HG03159 (cell line): ENCODE measurements around the gene GALNT5.
"Not testable (repeated sequence)": the region's sequence is repeated elsewhere in the genome, so short reads cannot be mapped to it uniquely, and the experiment has no call there.

Experiments used
- ATAC-seq: cut with Tn5 transposase; IDR thresholded peaks from one replicate; pipeline ENCODE4 v1.9.1; 2021; ENCODE audit warnings: mild to moderate bottlenecking, moderate library complexity; ENCODE audit not compliant: unreplicated experiment

The GALNT5 gene

DNA sequence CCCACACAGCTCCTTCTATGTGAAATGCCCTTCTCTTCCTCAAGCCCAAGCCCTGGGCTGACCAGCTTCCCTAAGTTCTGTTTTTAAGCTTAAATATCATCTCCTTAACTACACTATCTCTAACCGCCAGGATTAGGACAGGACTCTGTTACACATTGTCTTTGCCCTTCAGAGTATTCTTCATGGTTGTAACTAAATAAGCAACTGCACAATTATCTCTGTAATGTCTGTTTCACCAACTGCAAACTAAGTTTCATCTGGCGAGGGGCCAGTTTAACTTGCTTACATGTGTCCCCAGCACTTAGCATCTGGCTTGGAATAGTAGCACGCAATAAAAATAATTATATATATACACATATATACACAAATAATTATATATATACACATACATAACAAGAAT, 69.2 kb downstream of the GALNT5 start:
- no peak for ATAC-seq

DNA sequence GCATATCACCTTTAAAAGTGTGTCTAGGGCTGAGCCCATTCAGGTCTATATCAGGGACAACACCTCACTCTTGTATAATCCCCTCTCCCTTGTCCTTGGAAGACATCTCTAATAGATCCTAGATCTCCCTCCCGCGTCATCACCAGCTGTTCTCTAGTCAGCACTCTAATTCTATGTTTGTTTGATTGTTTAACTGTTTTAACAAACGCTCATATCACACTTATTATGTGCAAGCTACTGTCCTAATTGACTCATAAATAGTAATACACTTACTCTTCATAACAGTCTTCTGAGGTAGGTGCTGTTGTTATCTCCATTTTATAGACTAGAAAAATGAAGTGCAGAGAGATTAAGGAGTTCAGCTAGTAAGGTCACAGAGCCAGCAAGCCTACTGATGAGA, 69.7 kb downstream of the GALNT5 start:
- ATAC-seq, result peak; percentile 7

DNA sequence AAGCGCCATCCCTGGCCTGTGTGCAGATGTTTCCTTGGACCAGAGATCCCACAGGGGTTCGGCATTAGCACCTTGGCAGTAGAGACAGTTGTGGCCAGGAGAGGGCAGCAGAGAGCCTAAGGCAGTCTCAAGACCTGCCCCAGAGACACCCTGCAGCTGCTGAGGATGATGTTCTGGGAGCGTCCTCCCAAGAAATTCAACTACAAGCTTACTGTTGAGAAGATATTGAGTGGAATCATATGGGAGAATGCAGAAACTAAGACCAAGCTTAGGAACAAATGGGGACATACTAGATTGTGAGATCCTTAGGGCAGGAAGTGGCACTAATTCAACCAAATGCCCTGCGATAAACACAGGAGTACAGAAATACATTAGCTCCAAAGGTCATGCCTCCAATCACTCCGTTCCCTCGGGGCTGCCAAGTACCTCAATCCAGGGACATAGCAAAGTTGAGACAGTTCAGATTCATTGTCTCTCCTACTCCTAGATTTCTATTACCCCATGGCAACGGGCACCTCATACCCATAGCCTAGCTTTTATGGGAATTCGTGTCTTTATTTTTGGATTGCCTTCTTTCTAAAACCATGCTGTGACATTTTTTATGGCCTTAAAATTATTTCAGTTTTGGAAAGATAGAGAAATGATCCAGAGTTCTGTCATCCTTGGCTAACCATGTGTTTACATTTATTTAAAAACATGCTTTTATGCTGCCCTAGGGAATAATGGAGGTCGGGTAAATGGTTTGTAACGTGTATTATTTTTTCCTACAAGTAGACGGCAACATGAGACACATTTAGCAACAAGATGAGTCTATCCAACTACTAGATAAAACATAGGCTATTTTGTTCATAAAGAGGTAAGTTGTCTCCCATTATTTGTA, 70.4 kb downstream of the GALNT5 start:
- ATAC-seq, result peak; percentile 98

DNA sequence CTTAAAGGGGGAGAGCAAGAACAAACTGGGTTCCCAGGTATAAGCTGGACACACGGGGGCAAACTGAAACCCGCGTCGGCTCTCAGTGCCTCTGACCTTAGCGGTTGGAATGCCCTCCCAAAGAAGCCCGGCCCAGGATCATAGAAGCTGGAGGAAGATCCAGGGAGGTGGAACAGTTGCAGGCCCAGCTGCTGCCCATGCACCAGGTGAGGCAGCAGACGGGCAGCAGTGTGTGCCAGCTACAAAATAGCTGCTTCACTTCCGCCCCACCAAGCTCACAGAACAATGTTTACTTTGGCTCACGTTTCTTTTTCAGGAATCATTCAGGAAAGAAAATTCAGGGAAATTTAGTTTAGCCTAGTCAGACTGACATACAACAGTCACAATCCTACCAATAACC, 72.0 kb downstream of the GALNT5 start:
- no peak for ATAC-seq

DNA sequence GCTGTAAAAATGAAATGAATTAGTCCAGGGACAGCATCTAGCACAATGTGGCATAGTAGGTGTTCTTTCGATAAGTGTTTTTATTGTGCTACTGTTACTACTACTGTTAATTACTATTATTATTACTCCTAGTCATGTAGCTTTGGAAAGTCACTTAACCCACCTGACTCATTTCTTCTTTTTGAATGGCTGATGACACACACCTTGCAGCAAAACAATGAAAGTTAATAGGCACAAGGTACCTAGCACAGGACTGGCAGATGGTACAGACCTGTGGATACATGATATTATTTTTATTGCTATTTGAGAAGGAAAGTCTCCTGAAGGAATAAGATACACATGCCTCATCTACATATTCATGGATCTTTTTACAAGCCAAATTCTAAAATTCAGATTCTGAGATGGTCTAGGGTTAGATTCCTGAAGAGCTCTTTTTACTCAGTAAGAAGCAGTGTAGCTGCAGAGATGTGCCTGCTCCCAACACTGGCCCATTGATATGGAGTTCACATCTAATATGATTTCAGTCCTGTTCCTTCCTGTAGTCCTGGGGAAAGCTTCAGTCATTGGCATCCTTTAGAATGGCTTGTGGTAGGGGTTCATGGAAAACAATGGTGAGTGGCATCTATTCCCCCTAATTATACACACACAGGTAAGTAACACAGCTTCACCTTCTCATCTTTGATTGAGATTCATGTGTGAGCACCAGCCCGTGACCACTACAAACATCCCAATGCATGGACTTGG, 76.0 kb downstream of the GALNT5 start:
- no peak for ATAC-seq

DNA sequence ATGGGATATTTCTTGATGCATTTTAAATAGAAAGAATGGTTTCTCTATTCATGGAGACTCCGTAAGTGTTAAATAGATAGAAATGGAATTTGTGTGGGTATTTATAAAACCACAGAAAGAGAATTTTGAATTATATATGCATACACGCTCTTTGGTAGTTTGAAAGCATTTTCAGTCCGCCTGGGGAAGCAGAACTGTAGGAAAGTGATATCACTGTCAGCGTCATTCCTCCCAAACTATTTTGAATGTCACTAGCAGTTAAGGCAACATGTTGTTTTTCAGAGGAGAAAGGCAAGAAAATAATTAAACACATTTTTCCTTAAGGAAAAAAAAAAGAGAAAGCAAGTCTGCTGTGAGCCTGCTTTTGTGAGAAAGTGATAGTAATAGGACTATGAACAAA, 76.8 kb downstream of the GALNT5 start:
- no peak for ATAC-seq

DNA sequence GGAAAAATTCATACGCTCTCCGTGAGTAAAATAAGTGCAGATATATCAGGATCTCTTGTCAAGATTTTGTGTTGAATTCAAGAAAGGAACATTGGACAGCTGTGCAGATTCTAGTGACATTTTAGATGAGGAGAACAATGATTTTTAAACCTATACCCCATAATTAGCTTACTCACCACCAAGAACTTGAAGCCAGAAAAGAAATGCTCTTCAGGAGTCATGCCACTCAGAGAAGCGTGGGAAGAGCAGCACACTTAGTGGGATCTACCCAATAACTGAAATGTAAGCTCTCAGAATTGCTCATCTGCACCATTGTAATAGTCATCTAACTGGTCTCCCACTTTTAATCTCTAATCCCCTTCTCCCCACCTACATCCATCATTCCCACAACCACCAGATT, 77.3 kb downstream of the GALNT5 start:
- no peak for ATAC-seq

DNA sequence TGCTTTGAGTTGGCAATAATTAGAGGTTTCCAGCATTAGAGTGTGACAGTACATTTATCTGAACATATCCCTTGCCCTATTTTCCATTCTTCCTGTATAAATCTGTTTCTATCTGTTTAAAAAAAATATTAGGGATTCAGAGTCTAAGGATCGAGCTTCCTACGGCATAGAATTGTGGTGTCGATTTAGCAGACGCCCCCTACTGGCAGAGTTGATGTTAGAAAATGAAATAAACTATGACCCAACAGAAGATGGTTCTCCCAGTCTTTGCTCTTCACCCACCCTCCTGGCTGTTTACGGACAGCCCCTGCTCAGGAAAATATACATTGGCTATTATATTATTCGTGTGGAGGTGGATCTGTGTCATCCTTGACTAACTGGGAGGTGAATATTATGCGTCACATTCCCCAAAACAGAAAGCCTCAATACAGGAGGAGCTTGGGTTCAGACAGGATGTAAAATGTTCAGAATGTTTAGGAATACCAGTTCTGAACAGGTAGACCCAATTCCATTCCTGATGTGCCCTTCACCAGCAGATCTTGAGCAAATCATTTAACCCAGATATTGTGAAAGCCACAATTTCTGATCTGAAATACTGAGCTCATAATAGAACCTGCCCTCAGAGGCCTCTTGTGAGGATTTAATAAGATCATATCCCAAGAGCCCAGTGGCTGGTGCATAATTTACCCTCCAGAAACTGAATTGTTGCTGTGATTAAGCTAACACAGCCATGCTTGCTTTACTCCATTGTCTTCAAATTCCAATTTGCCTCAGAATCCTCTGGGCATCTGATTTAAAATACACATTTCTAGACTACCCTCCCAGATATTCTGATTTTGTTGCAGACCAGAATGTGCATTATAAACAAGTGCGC, 78.9 kb downstream of the GALNT5 start:
- peak; percentile 48 for ATAC-seq

DNA sequence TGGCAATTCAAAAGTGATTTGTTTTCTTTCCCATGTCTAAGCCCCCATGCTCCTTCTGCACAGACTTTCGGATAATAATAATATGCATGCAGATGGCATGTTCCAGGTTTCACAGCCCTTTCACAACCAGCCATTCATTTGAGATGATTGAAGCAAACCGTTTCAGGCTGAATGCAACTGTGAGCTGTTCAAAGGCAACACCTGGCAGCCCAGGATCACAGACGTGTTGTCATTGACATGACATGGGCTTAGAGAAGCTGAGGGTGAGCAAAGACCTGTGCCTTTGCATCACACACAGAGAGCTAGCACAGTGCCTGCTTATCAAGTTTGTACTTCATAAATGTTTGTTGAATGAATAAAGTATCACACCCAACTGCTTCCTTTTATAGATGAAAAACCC, 80.5 kb downstream of the GALNT5 start:
- ATAC-seq, result no peak

DNA sequence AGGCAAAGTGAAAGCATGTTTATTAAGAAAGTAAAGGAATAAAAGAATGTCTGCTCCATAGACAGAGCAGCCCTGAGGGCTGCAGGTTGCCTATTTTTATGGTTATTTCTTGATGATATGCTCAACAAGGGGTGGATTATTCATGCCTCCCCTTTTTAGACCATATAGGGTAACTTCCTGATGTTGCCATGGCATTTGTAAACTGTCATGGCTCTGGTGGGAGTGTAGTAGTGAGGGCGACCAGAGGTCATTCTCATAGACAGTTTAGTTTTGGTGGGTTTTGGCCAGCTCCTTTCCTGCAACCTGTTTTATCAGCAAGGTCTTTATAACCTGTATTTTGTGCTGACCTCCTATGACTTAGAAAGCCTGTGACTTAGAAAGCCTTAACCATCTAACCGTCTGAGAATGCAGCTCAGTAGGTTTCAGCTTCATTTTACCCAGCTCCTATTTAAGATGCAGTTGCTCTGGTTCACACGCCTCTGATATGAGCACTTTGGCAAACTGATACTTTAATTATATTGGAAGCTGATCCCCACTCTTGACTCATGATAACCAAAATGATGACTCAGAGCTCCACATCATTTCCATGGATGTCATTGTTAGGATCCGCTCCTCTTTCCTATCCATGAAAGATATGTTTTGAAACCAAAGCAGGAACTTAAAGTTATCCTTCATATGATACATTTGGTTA, 82.6 kb downstream of the GALNT5 start:
- ATAC-seq, result no peak

DNA sequence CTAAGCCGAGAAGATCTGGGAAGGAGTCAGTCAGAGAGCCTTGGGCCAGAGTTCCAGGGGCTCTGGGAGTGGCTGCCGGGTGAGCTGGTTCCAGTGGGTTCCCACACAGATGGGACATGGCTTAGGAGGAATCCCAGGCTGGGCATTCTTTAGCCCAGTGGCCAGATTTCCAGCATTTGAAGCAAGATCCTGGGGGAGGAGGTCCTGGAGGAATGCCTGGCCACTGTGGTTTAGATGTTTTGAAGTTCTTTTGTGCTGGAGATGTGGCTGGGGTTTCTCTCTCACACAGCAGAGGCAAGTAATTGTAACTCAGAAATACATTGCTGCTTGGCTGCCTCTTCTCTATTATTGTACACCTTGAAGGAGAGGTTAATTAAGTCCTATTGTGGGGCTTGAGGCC, 83.9 kb downstream of the GALNT5 start:
- ATAC-seq, result not testable (repeated sequence)

DNA sequence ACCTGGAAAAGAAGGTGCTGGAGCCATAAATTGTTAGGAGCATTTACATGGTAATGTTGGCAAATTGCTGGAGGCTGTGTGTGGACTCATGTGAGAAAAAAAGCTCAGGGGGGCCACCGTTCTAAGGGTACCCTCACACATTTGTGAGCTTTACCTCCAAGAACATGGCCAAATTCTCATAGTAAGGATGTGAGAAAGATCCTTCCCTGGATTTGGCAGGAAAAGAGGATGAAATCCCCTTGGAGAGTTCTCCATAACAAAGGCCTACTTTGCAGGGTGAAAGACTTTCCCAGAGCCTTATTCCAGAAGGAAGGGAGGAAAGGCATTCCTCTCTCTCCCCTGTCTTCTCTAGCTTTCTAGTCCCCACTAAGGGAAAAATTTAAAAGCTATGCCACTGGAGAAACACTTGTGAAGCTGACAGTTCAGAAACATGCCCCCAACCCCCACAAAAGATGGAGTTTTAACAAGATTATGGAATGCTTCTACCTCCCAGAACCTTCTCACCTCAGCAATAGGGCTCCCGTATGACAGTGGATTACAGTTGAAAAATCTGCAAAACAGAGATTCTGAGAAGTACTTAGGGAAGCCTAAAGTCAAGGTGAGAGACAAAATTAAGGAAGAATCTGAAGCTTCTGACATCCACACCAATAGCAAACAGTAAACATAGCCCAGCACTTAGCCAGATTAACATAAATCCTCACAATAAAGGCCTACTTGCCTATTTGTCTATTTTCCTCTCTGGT, 88.3 kb downstream of the GALNT5 start:
- ATAC-seq, result no peak

DNA sequence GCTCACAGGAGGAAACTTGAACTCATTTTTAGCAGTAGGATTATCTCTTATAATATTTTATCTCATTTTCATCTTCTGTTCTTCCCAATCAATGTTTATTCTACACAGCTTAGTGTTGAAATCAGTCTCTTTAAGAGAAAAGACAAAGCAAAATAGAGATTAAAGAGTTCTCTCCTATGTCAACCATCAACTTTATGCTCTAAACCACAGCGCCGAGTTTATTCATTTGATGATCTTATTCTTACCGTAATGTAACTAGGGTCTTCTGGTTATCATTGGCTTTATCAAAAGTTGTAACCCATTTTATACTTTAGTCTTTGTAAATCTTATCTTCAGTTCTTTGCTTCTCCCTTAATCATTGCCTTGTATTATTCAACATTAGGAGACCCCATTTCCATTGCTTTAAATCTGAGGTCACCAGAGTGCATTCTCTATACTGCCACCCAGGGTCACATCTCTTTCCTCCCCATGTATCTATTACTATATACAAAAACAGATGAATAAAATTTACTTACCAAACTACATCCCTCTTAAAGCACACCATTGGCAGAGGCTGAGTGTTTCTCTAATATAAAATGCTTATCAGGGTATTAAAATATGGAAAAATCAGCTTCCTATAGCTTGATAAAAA, 90.9 kb downstream of the GALNT5 start:
- no peak for ATAC-seq

DNA sequence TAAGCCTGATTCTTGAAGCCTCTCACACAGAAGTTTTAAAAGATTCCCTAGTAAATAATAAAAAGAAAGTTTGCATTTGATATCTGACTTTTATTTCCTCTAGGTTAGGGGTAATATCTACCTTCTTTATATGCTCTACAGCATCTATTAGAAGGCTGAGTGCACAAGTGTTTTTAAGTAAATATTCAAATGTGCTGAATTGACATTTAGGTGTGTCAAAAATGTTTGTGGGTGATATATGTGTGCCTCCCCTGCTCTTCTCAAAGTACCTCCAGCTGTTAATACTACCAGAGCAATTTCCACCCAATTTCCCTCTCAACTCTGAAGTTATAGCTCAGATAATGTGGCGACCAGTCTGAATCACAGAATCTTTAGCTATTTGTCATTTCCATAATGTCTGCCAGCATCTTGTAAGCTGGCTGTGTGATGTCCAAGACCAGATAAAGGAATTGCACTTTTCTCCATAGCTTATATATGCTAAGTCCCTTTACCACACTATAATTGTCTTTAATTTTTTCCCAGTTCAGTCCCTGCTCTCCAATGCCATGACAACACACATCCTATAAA, 92.5 kb downstream of the GALNT5 start:
- ATAC-seq, result no peak

DNA sequence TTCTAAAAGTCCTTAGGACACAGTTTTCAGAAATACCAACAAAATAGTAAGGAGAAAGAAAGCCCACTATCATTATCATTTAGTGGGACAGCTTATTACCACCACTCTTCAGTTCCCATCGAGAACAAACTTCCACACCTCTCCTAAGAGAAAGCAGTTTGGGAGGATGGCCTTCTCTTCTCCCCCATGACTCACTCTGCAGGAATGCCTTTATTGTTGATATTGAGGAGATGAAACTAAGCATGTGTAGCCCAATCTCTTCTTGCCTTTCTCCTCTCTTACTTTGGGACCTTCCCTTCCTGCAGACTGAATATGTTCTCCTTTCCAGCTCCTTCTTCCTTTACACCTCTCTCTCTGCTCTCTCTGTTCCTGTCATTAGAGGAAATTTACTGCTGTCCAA, 98.1 kb downstream of the GALNT5 start:
- ATAC-seq, result no peak

DNA sequence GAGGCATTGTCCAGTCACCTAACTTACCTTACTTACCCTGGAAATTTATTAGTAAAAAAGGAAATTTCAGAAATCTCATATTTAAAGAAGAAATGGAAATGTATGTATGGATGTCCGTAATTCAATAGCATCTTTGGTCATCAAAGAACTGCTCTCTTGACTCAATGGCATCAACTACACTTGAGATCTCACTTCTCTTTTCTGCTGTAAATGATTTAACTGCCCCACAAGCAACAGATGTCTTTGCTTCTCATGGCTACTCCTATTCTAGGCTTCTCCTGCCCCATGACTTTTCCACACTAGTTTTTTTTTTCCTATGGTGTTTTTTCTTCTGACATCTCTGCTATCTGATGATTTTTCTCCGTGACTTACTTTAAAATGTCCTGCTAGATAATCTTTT, 102.1 kb downstream of the GALNT5 start:
- ATAC-seq, result peak; percentile 41

DNA sequence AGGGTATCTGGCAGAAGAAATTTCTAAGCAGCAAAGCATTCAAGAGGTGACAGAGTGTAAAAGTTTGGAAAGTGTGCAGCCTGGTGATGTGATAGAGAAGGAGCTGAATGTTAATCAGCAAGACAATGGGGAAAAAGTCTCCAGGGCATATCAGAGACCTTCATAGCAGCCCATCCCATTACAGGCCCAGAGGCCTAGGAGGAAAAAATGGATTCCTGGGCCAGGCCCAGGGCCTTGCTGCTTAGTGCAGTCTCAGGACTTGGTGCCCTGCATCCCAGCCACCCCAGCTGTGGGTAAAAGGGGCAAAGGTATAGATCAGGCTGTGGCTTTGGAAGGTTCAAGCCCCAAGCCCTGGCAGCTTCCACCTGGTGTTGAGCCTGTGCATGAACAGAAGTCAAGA, 104.0 kb downstream of the GALNT5 start:
- no peak for ATAC-seq

DNA sequence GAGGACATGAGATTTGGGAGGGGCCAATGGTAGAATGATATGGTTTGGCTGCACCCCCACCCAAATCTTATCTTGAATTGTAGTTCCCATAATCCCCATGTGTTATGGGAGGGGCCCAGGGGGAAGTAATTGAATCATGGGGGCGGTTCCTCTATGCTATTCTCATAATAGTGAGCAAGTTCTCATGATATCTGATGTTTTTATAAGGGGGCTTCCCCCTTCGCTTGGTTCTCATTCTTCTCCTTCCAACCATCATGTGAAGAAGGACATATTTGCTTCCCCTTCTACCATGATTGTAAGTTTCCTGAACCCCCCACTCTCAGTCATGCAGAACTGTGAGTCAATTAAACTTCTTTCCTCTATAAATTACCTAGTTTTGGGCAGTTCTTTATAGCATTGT, 105.1 kb downstream of the GALNT5 start:
- ATAC-seq, result no peak

DNA sequence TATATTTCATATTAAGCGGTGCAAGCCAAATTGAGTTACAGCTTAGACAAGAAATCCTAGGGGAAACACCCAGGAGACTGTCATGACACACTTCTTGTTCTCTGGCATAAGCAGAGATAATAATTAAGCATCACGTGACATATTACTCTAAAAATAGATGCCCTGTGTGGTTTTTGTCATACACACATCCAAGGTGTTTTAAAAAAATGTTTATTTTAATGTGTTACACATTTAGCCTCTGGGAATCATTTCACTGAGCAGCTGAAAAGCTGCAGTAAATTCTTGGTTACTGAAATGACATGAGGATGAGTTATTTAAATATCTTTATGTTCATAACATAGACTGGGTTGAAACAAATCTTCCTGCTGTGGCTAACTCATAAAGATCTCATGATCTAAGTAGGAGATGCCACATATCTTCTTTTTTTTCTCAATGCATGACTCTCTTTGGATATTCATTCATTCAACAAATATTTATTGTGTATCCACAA, 106.2 kb downstream of the GALNT5 start:
- ATAC-seq, result peak; percentile 58
